Measurements from ENCODE around the gene PIR.

PIR gene

DNA sequence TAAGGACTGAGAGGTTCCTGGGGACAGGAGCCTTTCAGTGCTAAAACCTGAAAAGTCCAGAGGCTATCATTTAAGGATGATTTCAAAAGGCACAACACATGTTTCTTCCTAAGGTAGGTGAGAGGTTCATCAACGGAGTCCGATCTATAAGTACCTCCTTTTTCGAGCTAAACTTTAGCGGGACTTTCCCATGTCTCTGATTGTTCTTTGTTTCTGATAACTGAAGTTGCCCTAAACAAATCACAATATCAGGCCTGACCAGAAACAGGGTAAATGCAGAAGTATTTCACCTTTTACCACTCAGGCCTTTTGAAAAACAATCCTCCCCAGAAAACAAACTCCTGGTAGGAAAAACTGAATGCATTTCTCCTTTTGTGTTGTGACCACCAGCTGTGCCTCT is 17.6 kb downstream of the PIR start:
- no peak for DNase-seq

DNA sequence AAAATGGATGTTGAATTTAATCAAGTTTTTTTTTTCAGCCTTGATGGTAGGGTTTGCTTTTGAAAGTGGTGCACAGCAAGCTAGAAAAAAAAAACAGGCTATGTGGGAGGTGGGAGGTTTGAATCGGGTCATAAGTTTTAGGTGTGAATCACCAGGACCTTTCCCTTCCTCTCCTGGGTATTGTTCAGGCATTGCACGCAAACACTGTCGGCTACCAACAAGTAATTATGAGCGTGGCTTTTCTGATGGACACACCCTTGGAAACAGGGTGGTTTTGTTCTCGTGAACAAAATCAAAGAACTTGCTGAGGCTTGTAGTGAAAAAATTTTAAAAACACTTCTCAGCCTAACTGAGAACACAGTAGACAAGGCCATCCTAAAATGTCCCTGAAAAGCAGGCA is 18.1 kb downstream of the PIR start:
- DNase-seq = no peak

DNA sequence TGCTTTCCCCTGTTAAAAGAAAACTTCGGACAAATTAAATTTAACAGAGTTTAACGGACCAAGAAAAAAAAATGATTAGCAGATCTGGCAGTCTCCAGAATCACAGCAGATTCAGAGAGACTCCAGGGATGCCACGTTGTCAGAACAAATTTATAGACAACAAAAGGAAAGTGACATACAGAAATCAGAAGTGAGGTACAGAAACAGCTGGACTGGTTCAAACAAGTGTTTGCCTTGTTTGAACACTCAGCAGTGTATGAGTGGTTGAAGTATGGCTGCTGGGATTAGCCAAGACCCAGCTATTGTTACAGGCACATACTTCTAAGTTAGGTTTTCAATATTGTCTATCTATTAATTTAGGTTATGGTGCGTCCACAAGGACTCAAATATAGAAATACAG is 19.1 kb downstream of the PIR start:
- DNase-seq = no peak

DNA sequence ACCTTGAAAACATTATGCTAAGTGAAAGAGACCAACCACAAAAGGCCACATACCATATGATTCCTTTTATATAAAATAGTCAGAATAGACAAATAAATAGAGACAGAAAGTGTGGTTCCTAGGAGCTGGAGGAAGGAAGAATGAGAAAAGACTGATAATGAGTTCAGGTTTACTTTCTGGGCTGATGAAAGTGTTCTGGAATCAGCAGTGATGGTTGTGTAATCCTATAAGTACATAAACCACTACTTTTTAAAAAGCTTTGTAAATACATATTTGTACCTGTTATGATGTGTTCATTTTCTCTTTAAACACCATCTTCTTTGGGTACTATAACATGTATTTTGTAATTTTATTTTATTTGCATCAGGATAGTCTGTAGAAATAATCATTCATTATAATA is 20.6 kb downstream of the PIR start:
- DNase-seq = no peak

DNA sequence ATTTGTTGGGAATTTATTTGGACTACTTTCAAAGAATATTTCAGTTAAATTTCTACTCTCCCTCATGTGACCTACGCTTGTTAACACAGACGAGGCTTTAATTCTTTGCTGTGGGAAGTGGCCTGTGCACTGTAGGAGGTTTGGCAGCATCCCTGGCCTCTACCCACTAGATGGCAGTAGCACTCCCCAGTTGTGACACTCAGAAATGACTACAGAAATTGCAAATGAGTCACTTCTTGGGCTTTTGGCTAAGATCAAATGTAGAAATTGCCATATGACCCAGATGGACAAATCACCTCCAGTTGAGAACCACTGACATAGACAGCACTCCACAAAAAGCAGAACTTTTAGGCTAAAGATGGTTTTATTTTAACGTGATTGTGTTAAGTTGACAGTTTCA is 22.1 kb downstream of the PIR start:
- DNase-seq = no peak

DNA sequence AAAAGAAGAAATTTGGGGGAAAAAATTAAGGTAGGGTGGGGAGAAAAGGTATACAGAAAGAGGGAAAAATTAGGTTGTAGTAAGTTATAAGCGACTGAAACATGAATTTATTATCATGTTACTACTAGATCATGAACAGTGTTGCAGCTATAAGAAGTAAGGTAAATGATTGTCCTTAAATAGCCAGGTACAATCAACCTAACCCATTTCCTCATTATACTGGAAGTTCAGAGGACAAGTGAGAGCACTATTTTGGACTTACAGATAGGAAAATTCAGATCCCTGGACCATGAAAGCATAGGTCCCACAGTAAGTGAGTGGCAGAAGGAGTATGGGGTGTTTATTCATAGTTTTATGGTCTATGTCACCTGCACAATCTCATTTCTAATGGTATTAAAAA is 23.5 kb downstream of the PIR start:
- DNase-seq = no peak

DNA sequence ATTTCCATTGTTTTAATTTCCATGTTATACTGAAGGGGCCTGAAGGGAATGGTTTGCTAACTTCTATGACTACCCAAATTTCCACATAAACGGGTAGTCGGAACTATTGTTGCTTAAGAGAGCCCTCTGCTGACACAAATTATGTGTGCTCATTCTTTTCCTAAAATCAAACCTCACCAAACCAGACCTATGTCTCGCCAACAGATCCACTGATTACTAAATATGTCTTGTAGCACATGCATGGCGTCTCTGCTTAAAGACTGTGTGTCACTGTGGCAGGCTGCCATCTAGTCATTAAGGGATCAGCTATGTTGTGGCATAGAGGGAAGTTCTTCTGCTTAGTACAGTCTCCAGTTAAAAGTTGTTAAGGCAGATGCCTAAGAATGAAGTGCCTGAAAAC is 25.1 kb downstream of the PIR start:
- DNase-seq = no peak

DNA sequence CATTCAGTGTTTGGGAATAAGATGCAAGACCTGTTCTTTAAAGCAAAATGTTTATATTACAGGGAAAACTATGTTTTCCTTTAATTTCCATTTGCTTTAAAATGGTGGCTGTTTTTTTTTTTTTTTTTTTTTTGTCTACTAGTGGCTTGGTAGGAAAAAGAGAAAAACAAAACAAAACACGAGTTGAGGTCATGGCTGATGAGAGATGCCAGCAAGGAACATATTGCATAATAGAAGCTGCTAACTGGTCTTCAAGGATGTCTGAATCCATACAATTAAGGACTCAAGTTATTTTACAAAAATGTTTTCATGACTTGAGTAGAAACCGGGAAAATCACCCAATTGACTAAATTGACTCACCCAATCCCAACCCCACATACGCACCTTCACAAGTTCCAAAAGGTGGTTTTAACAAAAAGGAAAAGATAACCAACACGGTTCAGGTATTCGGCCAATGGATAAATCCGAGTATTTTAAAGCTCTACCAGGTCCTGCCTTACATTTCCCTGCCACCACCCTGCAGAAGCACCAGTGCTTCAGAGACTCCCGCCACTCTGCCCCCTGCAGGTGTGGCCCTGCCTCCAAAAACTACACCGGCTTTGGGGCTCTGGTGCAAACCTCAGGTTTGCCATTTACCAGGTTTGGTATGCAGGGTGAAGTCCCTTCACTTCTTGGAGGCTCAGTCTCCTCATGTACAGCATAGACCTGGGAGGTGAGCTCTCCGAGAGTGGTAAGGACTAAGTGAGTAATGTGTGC is 27.1 kb downstream of the PIR start:
- DNase-seq = no peak

DNA sequence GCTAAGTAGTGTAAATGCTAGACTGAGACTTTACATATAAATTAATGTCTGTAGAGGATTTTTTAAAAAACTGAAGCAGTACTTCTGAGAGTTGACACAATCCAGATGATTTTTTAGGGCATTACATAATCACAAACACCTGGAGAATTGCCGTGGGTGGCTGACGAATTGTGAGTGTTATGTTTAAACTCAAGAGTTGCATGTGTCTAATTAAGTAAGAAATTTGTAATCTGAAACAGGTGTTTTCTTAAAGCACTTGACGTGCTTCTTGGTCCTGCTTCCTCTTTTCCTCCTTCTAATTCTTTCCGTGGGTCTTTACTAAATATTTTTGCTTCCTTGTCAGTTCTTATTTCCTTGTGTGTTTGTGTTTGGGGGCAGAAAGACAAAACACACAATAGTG is 27.8 kb downstream of the PIR start:
- DNase-seq = no peak

DNA sequence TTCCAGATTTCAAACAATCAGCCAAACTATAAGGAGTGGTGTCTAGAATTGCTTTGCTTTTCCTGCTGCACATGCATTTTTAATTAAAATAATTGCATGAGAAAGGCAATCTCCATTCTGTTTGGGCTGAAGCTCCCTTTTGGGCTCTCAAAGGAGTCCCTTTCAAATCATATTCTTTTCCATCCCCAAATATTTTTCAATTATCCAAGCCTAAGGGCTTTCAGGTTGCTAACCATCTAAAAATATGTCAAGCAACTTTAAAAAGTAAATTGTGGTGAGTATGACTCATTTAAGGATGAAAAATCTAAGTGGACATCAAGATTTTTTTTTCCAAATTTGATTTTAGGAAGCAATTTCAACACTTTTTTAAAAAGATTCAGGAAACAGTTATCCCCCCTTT is 28.4 kb downstream of the PIR start:
- no peak for DNase-seq

DNA sequence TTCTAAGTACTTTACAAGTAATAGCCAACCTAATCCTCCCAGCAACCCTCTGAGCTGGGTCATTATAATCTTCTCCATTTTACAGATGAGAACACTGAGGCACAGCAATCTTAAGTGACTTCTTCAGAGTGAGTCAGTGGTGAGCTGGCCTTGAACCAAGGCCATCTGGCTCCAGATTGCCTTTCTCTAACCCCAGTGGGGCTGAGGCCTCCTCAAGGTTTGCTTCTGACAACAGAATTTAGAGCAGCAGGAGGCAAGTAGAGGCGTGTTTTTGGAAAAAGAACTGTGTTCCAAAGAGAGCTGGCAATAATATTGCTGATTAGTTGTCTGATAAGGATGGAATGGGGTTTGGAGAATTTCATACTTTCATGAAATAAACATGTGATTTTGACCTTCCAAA is 41.2 kb downstream of the PIR start:
- no peak for DNase-seq

DNA sequence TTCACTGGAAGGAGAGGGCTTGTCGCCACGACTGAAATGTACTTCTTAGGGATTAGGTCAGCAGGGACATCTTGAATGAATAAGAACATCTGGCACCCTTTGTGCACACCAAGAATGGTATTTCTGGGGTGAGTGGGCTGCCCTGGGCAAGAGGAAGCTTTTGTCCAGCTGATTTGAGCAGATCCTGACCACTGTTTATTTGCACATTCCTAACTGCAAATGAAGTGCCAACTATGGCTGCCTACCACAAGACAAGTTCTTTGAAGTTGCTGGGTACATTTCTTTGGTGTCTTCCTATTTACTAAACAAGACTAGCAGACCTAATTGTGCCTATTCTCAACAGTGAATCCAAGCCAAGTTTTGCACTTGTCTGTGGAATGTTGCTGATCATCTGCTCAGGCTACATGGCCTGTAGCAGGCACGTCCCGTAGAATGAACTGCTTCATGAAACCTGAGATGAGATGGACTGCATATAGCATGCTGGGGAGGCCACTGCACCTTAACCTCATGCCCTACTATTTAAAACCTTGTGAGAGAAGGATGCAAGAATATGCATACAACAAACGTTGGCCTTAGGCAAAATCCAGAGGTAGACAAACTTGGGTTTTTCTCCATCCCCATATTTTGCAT is 45.0 kb downstream of the PIR start:
- no peak for DNase-seq

DNA sequence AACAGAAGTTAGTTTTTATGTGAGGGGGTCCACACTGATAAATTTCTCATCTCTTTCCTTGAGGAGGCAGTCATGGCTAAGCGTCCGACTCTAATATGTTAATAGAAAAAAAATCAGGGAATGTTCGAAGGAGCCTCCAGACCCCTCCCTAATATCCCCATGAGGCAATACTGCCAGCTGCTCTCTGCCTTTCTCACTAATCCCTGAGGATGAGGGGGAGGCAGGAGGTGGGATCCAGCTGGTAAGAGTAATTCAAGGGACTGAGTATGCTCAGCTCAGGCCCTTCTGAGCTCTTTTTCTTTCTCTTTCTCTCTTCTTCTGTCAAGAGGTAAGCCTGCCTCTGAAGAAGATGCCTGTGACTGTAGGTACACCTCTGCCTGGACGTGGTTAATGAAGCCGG is 51.7 kb downstream of the PIR start:
- DNase-seq = no peak

DNA sequence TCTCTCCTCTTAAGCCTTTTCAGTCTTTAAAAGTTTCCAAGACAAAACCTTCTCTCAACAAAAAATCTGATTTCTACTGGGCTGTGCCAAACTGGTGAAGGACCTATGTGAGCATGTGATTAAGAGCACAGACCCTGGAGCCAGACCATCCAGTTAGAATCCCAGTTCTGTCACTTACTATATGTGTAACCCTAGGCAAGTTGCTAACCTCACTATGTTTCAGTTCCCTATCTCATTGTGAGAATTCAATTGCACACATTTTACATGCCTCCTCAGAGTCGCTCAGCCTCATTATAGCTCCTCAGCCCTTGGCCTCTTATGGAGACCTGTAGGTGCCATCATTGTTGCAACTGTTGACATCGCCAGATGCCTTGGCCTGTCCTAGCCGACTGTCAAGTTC is 54.8 kb downstream of the PIR start:
- DNase-seq = no peak

DNA sequence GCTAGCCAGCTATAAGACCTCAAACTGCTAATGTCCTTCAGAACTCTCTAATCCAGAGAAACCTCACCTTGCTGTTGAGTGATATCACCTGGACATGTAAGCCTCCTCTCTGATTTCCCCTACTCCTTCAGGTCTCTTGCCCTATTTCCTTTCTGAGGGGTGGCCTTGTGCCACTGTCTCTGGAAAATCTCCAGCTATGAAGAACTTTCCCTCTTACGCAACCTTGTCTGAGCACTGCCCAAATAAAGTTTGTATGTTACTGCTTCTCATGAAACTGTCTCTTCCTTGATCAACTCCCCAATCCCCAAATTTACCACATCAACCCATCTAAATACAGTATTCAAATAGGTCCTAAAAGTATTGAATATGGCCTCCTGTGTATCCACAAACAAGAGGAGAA is 55.4 kb downstream of the PIR start:
- DNase-seq = no peak

DNA sequence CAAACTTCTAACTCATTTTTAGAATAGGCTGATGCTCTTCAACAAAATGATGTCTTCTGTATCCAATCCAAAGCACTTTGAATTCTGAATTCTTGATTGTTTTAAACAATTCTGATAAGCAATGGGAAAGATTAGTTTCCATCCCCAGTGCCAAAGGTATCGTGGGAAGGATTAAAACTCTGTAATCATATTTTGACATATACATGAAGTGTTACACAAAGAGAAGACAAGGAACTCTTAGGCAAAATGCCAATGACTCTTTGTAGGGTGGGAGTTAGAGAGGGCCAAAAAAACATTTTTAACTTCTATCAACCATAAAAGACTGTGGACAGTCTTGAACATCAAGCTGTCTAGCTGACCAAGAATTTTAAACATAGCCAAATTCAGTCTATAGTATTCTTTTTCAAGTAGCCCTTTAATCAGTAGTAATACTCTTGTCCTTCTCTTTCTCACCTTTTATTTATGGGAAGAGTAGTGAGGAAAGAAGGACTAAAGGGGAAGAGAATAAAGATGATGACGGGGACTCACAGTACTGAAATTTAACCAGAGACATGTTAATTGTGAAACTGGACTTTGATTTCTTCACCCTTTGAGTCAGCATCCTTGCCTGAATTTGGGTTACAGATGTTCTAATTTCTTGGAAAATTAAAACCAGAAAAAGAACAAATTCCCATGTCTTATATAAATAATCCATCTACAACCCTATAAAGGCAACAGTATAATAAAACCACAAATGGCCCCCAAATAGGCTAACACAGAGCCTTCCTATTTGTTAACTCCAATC is 57.1 kb downstream of the PIR start:
- no peak for DNase-seq

DNA sequence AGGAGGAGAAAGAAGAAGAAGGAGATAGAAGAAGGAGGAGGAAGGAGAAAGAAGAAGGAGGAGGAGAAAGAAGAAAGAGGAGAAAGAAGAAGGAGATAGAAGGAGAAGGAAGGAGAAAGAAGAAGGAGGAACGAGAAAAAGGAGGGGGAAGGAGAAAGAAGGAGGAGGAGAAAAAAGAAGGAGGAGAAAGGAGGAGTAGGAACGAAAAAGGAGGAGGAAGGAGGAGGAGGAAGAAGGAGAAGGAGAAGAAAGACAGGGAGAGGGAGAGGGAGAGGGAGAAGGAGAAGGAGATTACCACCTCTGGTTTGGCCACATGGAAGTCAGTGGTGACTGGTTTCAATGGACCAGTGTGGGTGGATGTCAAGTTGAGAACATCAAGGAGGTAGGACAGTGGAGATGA is 58.9 kb downstream of the PIR start:
- no peak for DNase-seq

DNA sequence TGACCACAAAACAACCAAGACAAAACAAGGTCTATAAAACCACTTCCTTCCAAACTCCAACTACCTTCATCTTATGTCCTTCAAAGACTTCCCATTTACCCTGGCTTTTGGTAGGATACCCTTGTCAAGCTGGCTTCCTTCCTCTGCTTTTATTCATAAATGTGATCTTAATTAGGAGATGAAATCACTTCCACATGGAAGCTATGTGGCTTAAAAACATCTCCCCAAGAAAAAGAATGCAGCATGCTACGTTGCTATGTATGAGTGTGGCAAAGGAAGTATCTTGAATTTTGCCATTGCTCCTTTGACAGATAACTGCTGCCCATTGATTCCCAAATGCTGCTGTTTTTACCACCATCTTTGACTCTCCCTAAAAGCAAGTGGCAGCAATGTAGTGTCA is 62.5 kb downstream of the PIR start:
- DNase-seq = no peak

DNA sequence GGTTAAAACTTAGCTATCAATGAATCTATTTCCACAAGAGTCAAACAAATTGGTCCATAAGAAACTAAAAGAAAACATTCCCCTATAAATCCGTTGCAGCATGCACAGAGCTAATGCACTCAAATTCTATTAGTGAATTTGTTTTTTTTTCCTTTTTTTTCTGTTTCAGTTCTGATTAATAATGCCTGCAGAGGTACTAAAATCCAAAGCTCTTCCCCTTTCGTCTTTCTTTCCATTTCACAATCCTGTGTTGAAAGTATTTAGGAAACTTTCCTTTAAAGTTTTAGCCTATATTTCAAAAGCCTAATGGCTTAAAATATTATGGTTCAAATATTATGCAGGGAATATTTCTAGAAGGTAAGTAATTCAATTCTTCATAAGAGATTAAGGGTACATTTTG is 63.1 kb downstream of the PIR start:
- DNase-seq = no peak

DNA sequence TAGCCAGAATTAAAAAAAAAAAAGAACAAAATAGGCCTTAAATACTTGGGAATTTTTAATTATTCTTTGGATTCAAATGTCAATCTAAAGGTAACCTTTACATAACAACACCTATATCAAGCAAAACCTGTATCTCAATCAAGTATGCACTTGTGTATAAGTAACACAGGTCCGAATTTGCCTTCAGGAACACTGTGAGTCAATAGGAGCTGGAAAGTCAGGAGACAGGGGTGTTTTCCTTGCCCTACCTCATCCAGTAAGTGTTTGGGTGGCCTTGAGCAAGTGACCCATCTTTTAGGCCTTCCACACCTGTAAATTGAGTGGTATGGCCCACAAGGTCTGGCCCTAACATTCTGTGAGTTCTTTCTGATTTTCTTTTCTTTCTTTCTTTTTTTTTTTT is 68.1 kb downstream of the PIR start:
- DNase-seq = no peak

DNA sequence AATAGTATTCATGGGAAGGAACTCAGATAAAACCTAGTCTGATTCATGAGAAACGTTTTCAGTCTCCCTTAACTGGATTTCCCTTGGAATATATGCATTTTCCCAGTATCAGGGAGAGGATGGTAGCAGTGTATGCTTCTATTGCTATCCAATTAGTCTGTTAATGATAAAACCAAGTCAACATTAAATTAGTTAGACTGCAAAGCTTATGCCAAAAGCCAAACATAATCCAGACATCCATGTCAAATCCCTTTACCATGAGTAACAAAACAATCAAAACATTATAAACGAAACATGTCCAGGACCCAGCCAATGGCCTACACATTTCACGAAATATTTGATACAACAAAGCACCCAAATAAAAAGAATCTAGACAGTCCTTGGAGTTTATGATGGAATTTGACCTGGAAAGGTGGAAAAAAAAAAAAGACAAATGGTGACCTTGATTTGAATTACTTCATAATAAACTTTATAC is 74.4 kb downstream of the PIR start:
- DNase-seq = no peak

DNA sequence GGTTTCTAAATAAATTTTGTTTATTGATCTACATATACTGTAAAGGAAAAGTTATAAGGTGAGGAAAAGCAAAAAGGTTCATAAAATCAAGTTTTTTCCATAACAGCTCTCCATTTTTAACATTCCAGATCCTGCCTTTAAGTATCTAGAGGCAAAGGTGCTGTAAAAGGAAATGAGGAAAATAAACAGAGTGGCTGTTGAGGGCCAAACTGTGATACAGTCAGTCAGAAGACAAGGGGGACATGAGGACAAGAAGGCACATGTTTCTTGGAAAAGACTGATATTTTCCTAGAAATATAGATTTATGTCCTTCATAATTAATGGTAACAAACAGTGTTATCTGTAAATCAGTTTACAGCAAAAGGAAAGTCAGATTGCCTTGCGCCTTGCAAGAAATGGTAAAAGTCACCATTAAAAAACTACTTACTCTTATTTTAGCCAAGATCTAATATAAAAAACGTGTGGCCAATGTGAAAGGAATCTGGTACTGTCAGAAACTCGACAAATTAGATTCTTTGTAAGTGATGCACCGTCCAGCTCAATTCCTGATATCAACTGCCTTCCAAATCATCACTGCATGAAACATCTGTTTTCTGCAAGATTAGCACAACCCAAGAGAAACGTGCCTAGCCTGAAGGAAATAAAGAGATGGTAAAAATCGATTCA is 75.0 kb downstream of the PIR start:
- DNase-seq = no peak
